Measurements from ENCODE around the gene C11orf91.

The C11orf91 gene

GRCh38 chr11:33700502-33701271 lies at the start of gene C11orf91:
C11orf91 (minus strand) TSS chr11:33700826; CDS start chr11:33700740, 86 bp downstream.
- H3K9me3 Mint-ChIP-seq, result no peaks in the 10 kb centered on the region

GRCh38 chr11:33747979-33748378 lies 47.4 kb upstream of the C11orf91 start:
- H3K4me1 Mint-ChIP-seq, result peaks cover under 1% of the 10 kb centered on the region
- H3K27ac Mint-ChIP-seq, result peak overlapping the region in 1 of 3 experiments; percentile 10
- H3K9me3 Mint-ChIP-seq, result no peaks in the 10 kb centered on the region
- H3K4me3 Mint-ChIP-seq, result no peak overlapping the region
- peaks cover 35% of the 10 kb centered on the region for H3K36me3 Mint-ChIP-seq (ENCODE audit: low read depth)
- no peak for TF ChIP-seq CTCF (IDR thresholded peaks at IDR 0.05; ENCODE audit: unreplicated experiment in 3 of 3)
- no peaks in the 10 kb centered on the region for H3K27me3 Mint-ChIP-seq (ENCODE audit: low read depth)

More at GRCh38 chr11:33700502-33701271, at the start of gene C11orf91:
- peak within 1 kb of the TSS; percentile 96 to 98 (median 97) for H3K27ac Mint-ChIP-seq
- peaks cover 32% of the 10 kb centered on the region for H3K4me1 Mint-ChIP-seq
- H3K36me3 Mint-ChIP-seq (ENCODE audit: low read depth), result peaks cover 2% of the 10 kb centered on the region
- no peak for TF ChIP-seq CTCF (IDR thresholded peaks at IDR 0.05; ENCODE audit: unreplicated experiment in 3 of 3)
- H3K27me3 Mint-ChIP-seq (ENCODE audit: low read depth), result no peaks in the 10 kb centered on the region
- H3K4me3 Mint-ChIP-seq, result peak within 1 kb of the TSS; percentile 80 to 85 (median 82)

GRCh38 chr11:33743291-33743690 lies 42.7 kb upstream of the C11orf91 start:
- Mint-ChIP-seq H3K4me3 (no peak overlapping the region), H3K27ac (no peak overlapping the region), H3K36me3 (ENCODE audit: low read depth) (peaks cover 30% of the 10 kb centered on the region), H3K9me3 (no peaks in the 10 kb centered on the region), H3K4me1 (peaks cover under 1% of the 10 kb centered on the region), H3K27me3 (ENCODE audit: low read depth) (peaks cover 3% of the 10 kb centered on the region)
- TF ChIP-seq CTCF (IDR thresholded peaks at IDR 0.05; ENCODE audit: unreplicated experiment in 3 of 3), result no peak

- peaks cover 3% of the 10 kb centered on the region for H3K27me3 Mint-ChIP-seq (ENCODE audit: low read depth)
- peaks cover 10% of the 10 kb centered on the region for H3K4me1 Mint-ChIP-seq
- TF ChIP-seq CTCF (IDR thresholded peaks at IDR 0.05; ENCODE audit: unreplicated experiment in 3 of 3), result peak; percentile 31 to 60 (median 35)
- H3K9me3 Mint-ChIP-seq, result no peaks in the 10 kb centered on the region
- H3K36me3 Mint-ChIP-seq (ENCODE audit: low read depth), result peaks cover 27% of the 10 kb centered on the region
- no peak overlapping the region for H3K4me3 Mint-ChIP-seq
- no peak overlapping the region for H3K27ac Mint-ChIP-seq
Measured at GRCh38 chr11:33742249-33742851, 41.7 kb upstream of the C11orf91 start.

- Mint-ChIP-seq H3K4me1 (peaks cover 14% of the 10 kb centered on the region), H3K27me3 (ENCODE audit: low read depth) (peaks cover 3% of the 10 kb centered on the region), H3K36me3 (ENCODE audit: low read depth) (peaks cover 23% of the 10 kb centered on the region), H3K4me3 (no peak overlapping the region), H3K27ac (no peak overlapping the region), H3K9me3 (no peaks in the 10 kb centered on the region)
- TF ChIP-seq CTCF (IDR thresholded peaks at IDR 0.05; ENCODE audit: unreplicated experiment in 3 of 3), result no peak
Measured at GRCh38 chr11:33741806-33742205, 41.2 kb upstream of the C11orf91 start.
